Islet of Langerhans (tissue), 1 donor: Measurements from ENCODE around the gene HGF.

Experiments
- FAIRE-seq: peaks from one replicate; lab custom pipeline; 2011; peaks lifted over from hg19 to GRCh38; lab: Jason Lieb, UNC

The HGF gene

GRCh38 chr7:81719865-81720264 is 50.0 kb downstream of the HGF start:
- no peak for FAIRE-seq

GRCh38 chr7:81715984-81716588 is 53.8 kb downstream of the HGF start:
- no peak for FAIRE-seq

GRCh38 chr7:81714306-81714705 is 55.5 kb downstream of the HGF start:
- no peak for FAIRE-seq

GRCh38 chr7:81710751-81711150 is 59.1 kb downstream of the HGF start:
- FAIRE-seq, result no peak

- FAIRE-seq, result no peak
Observed at GRCh38 chr7:81709836-81710235, 60.0 kb downstream of the HGF start.

GRCh38 chr7:81707966-81708365 is 61.9 kb downstream of the HGF start:
- no peak for FAIRE-seq

- no peak for FAIRE-seq
Observed at GRCh38 chr7:81707196-81707595, 62.7 kb downstream of the HGF start.

- FAIRE-seq, result no peak
Observed at GRCh38 chr7:81705206-81705605, 64.6 kb downstream of the HGF start.

GRCh38 chr7:81704595-81704994 is 65.3 kb downstream of the HGF start:
- no peak for FAIRE-seq

- FAIRE-seq, result no peak
Observed at GRCh38 chr7:81698965-81699364, 70.9 kb downstream of the HGF start.

GRCh38 chr7:81694711-81695110 is 75.1 kb downstream of the HGF start:
- FAIRE-seq, result no peak

- FAIRE-seq, result no peak
Observed at GRCh38 chr7:81693894-81694293, 76.0 kb downstream of the HGF start.

- no peak for FAIRE-seq
Observed at GRCh38 chr7:81693080-81693479, 76.8 kb downstream of the HGF start.

- FAIRE-seq, result no peak
Observed at GRCh38 chr7:81692146-81692905, 77.5 kb downstream of the HGF start.

- no peak for FAIRE-seq
Observed at GRCh38 chr7:81691199-81691821, 78.5 kb downstream of the HGF start.

- FAIRE-seq, result no peak
Observed at GRCh38 chr7:81690688-81691087, 79.2 kb downstream of the HGF start.

GRCh38 chr7:81690251-81690650 is 79.6 kb downstream of the HGF start:
- no peak for FAIRE-seq

GRCh38 chr7:81688622-81689411 is 81.0 kb downstream of the HGF start:
- FAIRE-seq, result no peak

- peak; percentile 68 for FAIRE-seq
Observed at GRCh38 chr7:81687062-81687461, 82.8 kb downstream of the HGF start.

- FAIRE-seq, result peak; percentile 76
Observed at GRCh38 chr7:81685270-81685868, 84.5 kb downstream of the HGF start.

- peak; percentile 98 for FAIRE-seq
Observed at GRCh38 chr7:81684514-81685269, 85.2 kb downstream of the HGF start.

GRCh38 chr7:81684033-81684432 is 85.8 kb downstream of the HGF start:
- FAIRE-seq, result no peak
